GM19438 (cell line): ENCODE results near the gene TMED6.
"Not testable (repeated sequence)": the region's sequence is repeated elsewhere in the genome, so short reads cannot be mapped to it uniquely, and the experiment has no call there.

Source experiments
- ATAC-seq: cut with Tn5 transposase; IDR thresholded peaks from one replicate; pipeline ENCODE4 v1.9.1; 2021; ENCODE audit warnings: low read depth; ENCODE audit not compliant: unreplicated experiment

The TMED6 gene

GRCh38 chr16:69307856-69308255 is 43.7 kb downstream of the TMED6 start:
- no peak for ATAC-seq

GRCh38 chr16:69307091-69307490 is 44.5 kb downstream of the TMED6 start:
- ATAC-seq, result no peak

GRCh38 chr16:69306031-69306430 is 45.6 kb downstream of the TMED6 start:
- ATAC-seq, result no peak

- no peak for ATAC-seq
Measured at GRCh38 chr16:69302301-69302700, 49.3 kb downstream of the TMED6 start.

GRCh38 chr16:69301861-69302260 is 49.7 kb downstream of the TMED6 start:
- ATAC-seq, result no peak

DNA sequence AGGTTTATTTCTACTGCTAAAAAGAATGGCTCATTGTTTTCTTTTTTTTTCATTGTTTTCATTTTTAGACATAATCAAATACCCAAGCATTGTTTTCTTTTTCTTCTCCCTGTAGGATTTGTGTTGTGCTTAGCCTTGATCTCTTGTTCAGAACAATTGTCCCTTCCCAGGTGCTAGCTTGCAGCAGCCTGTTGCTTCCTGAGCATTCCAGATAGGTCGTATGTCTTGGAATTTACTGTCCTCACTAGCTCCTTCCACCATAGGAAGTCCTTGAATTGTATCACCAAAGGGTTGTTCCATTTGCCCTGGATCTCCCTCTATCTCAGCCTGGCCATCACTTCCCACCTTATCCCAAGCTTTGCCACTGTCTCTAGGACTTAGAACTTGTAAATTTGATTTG is 50.4 kb downstream of the TMED6 start:
- no peak for ATAC-seq

GRCh38 chr16:69298261-69298660 is 53.3 kb downstream of the TMED6 start:
- no peak for ATAC-seq

DNA sequence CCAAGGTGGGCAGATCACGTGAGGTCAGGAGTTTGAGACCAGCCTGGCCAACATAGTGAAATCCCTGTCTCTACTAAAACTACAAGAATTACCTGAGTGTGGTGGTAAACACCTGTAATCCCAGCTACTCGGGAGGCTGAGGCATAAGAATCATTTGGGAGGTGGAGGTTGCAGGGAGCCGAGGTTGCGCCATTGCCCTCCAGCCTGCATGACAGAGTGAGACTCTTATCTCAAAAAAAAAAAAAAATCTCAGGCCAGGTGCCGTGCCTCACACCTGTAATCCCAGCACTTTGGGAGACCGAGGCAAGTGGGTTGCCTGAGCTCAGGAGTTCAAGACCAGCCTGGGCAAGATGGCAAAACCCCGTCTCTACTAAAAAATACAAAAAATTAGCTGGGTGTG is 54.8 kb downstream of the TMED6 start:
- not testable (repeated sequence) for ATAC-seq

GRCh38 chr16:69294051-69294450 is 57.5 kb downstream of the TMED6 start:
- ATAC-seq, result no peak

DNA sequence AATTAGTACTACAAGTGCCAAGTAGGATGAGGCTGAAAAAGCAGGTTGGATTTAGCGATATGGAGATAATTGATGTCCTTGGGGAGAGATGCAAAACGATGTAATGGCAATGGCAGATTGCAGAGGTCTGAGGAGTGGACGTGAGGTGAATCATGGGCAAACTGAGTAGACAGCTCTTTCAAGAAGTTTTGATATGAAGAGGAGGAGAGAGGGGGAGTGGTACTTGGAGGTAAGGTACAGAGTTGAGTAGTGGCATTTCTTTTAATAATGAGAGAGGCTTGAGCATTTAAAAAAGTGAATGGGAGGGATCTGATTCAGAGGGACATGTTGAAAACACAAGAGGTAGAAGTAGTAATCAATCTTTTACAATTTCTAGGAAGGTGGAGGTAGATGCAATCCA is 58.2 kb downstream of the TMED6 start:
- no peak for ATAC-seq
